HCT116 (cell line): Measurements from ENCODE around the gene SCGB2B2. TPM values are rescaled to one million over a fixed set of nuclear protein-coding genes. Genes with fewer than 3 reads are reported as not detected.

Source experiments
- ATAC-seq: fragments of 200-7000 bp; cut with Tn5 transposase; 2 replicates; pipeline ENCODE4 v1.9.1; 2020; ENCODE audit warnings: mild to moderate bottlenecking, moderate library complexity
- BruUV-seq: library from RNA; stranded (reverse); fragments of 400-500 nt; replicated peaks from 2 replicates; lab custom pipeline; 2021; lab: Mats Ljungman, UMichigan
- CTCF ChIA-PET: fragments of 300-600 bp; sonication (Branson Sonifier 250); formaldehyde crosslinking; loops from one replicate; lab custom pipeline; 2021; ENCODE audit warnings: antibody characterized with exemption; lab: Charles Lee
- POLR2A ChIA-PET: fragments of 300-600, 350-600 bp; sonication (Branson Sonifier 250); formaldehyde crosslinking; loops from one replicate; lab custom pipeline; 2021; ENCODE audit warnings: antibody characterized with exemption; lab: Charles Lee
- RAD21 ChIA-PET, 2 experiments: fragments of 300-600 bp; sonication (Branson Sonifier 250); formaldehyde crosslinking; loops; one replicate each; lab custom pipeline; 2023; ENCODE audit warnings: low total read pairs in 2 of 2; ENCODE audit not compliant: uncharacterized antibody in 2 of 2, unreplicated experiment in 2 of 2, low non-redundant PET in 1 of 2; lab: Charles Lee
- DNase-seq: peaks from one replicate; pipeline ENCODE4 v3.0.0-alpha.2; 2010; ENCODE audit warnings: low read depth, low spot score
- H2AFZ ChIP-seq: fragments of 200-600 bp; shearing (Covaris generic), sonication (generic); 2 replicates; pipeline ENCODE4 v1.6.1; 2017; ENCODE audit warnings: low read depth, mixed run types, mixed read lengths, antibody characterized with exemption, low read length; ENCODE audit not compliant: poor library complexity, severe bottlenecking
- H3K27ac ChIP-seq: 2 replicates; pipeline ENCODE4 v1.5.1; 2012; ENCODE audit warnings: low read depth, low read length
- H3K27me3 ChIP-seq: fragments of 200-600 bp; sonication (generic); 2 replicates; pipeline ENCODE4 v1.6.1; 2016; ENCODE audit warnings: mixed run types, low read length, mixed read lengths; ENCODE audit not compliant: insufficient read depth
- H3K36me3 ChIP-seq, 2 experiments: fragments of 200-500 bp in 1 of 2; fragments of 200-600 bp in 1 of 2; sonication (Bioruptor generic) in 1 of 2; sonication (generic) in 1 of 2; 2 replicates each; pipeline versions ENCODE4 v1.5.1 to v1.6.1; 2014 to 2016; ENCODE audit warnings: low read length in 2 of 2, inconsistent platforms in 1 of 2, mixed read lengths in 1 of 2, mixed run types in 1 of 2; ENCODE audit not compliant: insufficient read depth in 2 of 2, control insufficient read depth in 1 of 2
- H3K4me1 ChIP-seq, 2 experiments: fragments of 200-600 bp in 1 of 2; sonication (generic) in 1 of 2; 2 replicates each; pipeline versions ENCODE4 v1.5.1 to v1.6.1; 2012 to 2017; ENCODE audit warnings: low read length in 2 of 2, inconsistent platforms in 1 of 2, mild to moderate bottlenecking in 1 of 2, mixed read lengths in 1 of 2, mixed run types in 1 of 2, moderate library complexity in 1 of 2; ENCODE audit not compliant: insufficient read depth in 2 of 2, control insufficient read depth in 1 of 2
- H3K4me2 ChIP-seq: fragments of 200-600 bp; sonication (generic); 2 replicates; pipeline ENCODE4 v1.6.1; 2017; ENCODE audit warnings: mixed run types, low read length, mixed read lengths
- H3K4me3 ChIP-seq, 2 experiments: fragments of 200-600 bp in 1 of 2; sonication (generic) in 1 of 2; replicated peaks in 1 of 2; 2 replicates each; pipeline ENCODE4 v1.5.1; 2011 to 2016; ENCODE audit warnings: low read length in 2 of 2, control low read depth in 1 of 2, low read depth in 1 of 2, mild to moderate bottlenecking in 1 of 2, mixed read lengths in 1 of 2, mixed run types in 1 of 2
- H3K79me2 ChIP-seq: fragments of 200-600 bp; sonication (generic); 2 replicates; pipeline ENCODE4 v1.6.1; 2017; ENCODE audit warnings: mild to moderate bottlenecking, mixed run types, low read length, moderate library complexity, mixed read lengths; ENCODE audit not compliant: insufficient read depth
- H3K9ac ChIP-seq: fragments of 200-600 bp; sonication (generic); 2 replicates; pipeline ENCODE4 v1.6.1; 2016; ENCODE audit warnings: low read length, mixed read lengths
- H3K9me2 ChIP-seq: fragments of 200-600 bp; sonication (generic), shearing (Covaris generic); 2 replicates; pipeline ENCODE4 v1.6.1; 2017; ENCODE audit warnings: mixed run types, mild to moderate bottlenecking, moderate library complexity; ENCODE audit not compliant: insufficient read depth
- H3K9me3 ChIP-seq, 2 experiments: fragments of 200-500 bp in 1 of 2; fragments of 200-600 bp in 1 of 2; sonication (Bioruptor generic) in 1 of 2; sonication (generic) in 1 of 2; 2 replicates each; pipeline ENCODE4 v1.6.1; 2014 to 2017; ENCODE audit warnings: low read length in 2 of 2, mixed read lengths in 2 of 2, inconsistent platforms in 1 of 2, low read depth in 1 of 2, mild to moderate bottlenecking in 1 of 2, mixed run types in 1 of 2, moderate library complexity in 1 of 2; ENCODE audit not compliant: control insufficient read depth in 1 of 2, insufficient read depth in 1 of 2
- H4K20me1 ChIP-seq: fragments of 200-600 bp; sonication (generic), shearing (Covaris generic); 2 replicates; pipeline ENCODE4 v1.6.1; 2017; ENCODE audit warnings: mixed run types, mild to moderate bottlenecking, moderate library complexity; ENCODE audit not compliant: insufficient read depth
- ELF1 ChIP-seq: IDR thresholded peaks from 2 replicates; pipeline ENCODE4 v1.6.1; 2012; ENCODE audit warnings: low read depth, borderline replicate concordance
- JUND ChIP-seq: IDR thresholded peaks from 2 replicates; pipeline ENCODE4 v1.6.1; 2012
- RAD21 ChIP-seq: IDR thresholded peaks from 2 replicates; pipeline ENCODE4 v1.6.1; 2012; ENCODE audit warnings: low read depth, mild to moderate bottlenecking
- SIN3A ChIP-seq: IDR thresholded peaks from 2 replicates; pipeline ENCODE4 v1.6.1; 2012; ENCODE audit warnings: low read depth
- SP1 ChIP-seq: IDR thresholded peaks from 2 replicates; pipeline ENCODE4 v1.6.1; 2012; ENCODE audit warnings: low read depth
- SRF ChIP-seq: IDR thresholded peaks from 2 replicates; pipeline ENCODE4 v1.6.1; 2012; ENCODE audit warnings: low read depth
- YY1 ChIP-seq: IDR thresholded peaks from 2 replicates; pipeline ENCODE4 v1.6.1; 2011; ENCODE audit warnings: low read length, low read depth, moderate library complexity, mild to moderate bottlenecking; ENCODE audit not compliant: insufficient replicate concordance; ENCODE audit errors: extremely low read depth
- ZFX ChIP-seq: fragments of 450-650 bp; IDR thresholded peaks from 2 replicates; pipeline ENCODE4 v1.6.1; 2017
- ZNF274 ChIP-seq: fragments of 200-500 bp; sonication (Bioruptor generic); IDR thresholded peaks from 2 replicates; pipeline ENCODE4 v1.6.1; 2014; ENCODE audit warnings: mild to moderate bottlenecking, low read depth, low read length, inconsistent platforms
- intact Hi-C: fragments of 100-400 bp; cut with micrococcal nuclease; formaldehyde crosslinking; loops from 2 replicates; pipeline ENCODE4 v1.10.0; 2022
- total RNA-seq: library from RNA; stranded (reverse); gene quantifications from one replicate; pipeline ENCODE4 v1.2.1, GENCODE V29; 2021; ENCODE audit not compliant: unreplicated experiment

The SCGB2B2 gene
- total RNA-seq, 1 experiment from 2014 or later, result 0.27 TPM

DNA sequence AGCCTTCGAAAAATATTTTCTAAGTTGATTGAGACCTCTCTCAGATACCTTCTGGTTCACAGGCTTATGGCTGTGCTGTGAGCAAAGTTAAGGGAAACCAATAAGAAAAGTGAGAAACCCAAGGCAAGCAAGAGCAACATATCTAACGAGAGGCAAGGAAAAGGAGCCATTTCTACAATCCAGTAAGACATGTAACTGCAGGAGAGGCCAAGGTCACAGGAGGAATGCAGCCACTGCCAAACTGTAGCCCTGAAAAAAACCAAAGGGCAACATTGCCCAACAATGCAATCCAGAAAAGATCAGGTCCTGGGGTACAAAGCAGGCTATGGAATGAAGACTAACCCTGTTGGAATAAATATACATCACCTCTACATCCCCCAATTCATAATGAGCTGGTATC is 21.3 kb downstream of the SCGB2B2 start:
- Histone ChIP-seq H3K4me3 (no peak overlapping the region), H3K27me3 (no peaks in the 10 kb centered on the region), H3K9me2 (no peaks in the 10 kb centered on the region), H3K79me2 (no peaks in the 10 kb centered on the region), H3K9me3 (no peaks in the 10 kb centered on the region), H3K4me1 (peaks cover 0 to 2% of the 10 kb centered on the region in 2 experiments; a peak in 1 of 4 replicates), H3K4me2 (no peak overlapping the region), H3K9ac (no peak overlapping the region), H2AFZ (no peak overlapping the region), H4K20me1 (no peaks in the 10 kb centered on the region), H3K27ac (no peak overlapping the region), H3K36me3 (no peaks in the 10 kb centered on the region)
- DNase-seq, result no peak
- POLR2A ChIA-PET, result no interaction called here
- intact Hi-C loops, result no loop called here
- TF ChIP-seq ELF1 (no peak), SP1 (no peak), RAD21 (no peak), ZNF274 (no peak), ZFX (no peak)
- RAD21 ChIA-PET, result no interaction called here
- no peak for ATAC-seq
- CTCF ChIA-PET, result interaction anchor here (1.7 kb wide), 1 partner anchor 16 kb away, joined by 4 read pairs; no protein-coding TSS in a partner anchor
- no TSS peak for BruUV-seq

DNA sequence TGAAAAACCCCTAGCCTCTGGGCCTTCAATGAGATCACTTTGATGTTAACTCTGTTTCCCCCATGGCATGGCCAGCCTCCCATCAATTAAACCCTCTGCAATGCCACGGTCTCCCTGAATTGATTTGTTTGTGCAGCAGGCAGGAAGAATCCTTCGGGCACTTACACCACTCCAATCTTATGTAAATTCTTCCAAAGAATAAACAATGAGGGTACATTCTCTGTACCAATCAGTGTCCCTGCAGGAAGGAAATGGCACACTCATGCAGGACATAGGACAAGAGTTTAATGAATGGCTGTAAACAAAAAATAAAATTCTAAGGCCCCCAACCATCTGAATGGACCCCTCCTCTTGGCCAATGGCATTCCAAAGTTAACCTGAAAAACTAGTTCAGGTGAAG is 22.2 kb downstream of the SCGB2B2 start:
- intact Hi-C loops, result no loop called here

More for the DNA sequence above, 22.2 kb downstream of the SCGB2B2 start:
- no peaks in the 10 kb centered on the region for H3K79me2 ChIP-seq
- no peak for ATAC-seq
- no peaks in the 10 kb centered on the region for H3K9me3 ChIP-seq
- POLR2A ChIA-PET, result no interaction called here
- no peaks in the 10 kb centered on the region for H4K20me1 ChIP-seq
- H2AFZ ChIP-seq, result no peak overlapping the region
- H3K9me2 ChIP-seq, result no peaks in the 10 kb centered on the region
- no peak overlapping the region for H3K27ac ChIP-seq
- CTCF ChIA-PET, result interaction anchor here (1.3 to 1.5 kb wide), 2 partner anchors 15 to 58 kb away, joined by 3 to 7 read pairs; no protein-coding TSS in a partner anchor
- no peak for TF ChIP-seq JUND
- no peak for TF ChIP-seq YY1
- no peak for TF ChIP-seq SRF
- no peak for TF ChIP-seq SIN3A
- no peak for TF ChIP-seq ZNF274
- no peak for TF ChIP-seq RAD21
- no peak overlapping the region for H3K4me2 ChIP-seq
- RAD21 ChIA-PET, result no interaction called here
- H3K4me1 ChIP-seq, result peaks cover 2 to 11% of the 10 kb centered on the region in 2 experiments; a peak in 3 of 4 replicates
- no peaks in the 10 kb centered on the region for H3K27me3 ChIP-seq
- H3K9ac ChIP-seq, result no peak overlapping the region
- H3K4me3 ChIP-seq, result no peak overlapping the region
- DNase-seq, result no peak
- no TSS peak for BruUV-seq
- H3K36me3 ChIP-seq, result no peaks in the 10 kb centered on the region
